ENCODE results near the gene SPATA25.
A peak's percentile ranks its signal among the peaks of the same experiment; 100 is the strongest.

The SPATA25 gene

GRCh38 chr20:45890985-45891983, 3.9 kb upstream of the SPATA25 start, which contains the start of the genes CTSA and NEURL2:
TSS of gene CTSA (plus strand) at chr20:45891335. CDS start at chr20:45891569, 234 bp downstream.
TSS of gene NEURL2 (minus strand) at chr20:45891208. CDS start at chr20:45890991, 217 bp downstream.
- H3K27ac ChIP-seq: peak within 1 kb of the TSS; percentile 62
- TF ChIP-seq CTCF (IDR thresholded peaks at IDR 0.05) (no peak), ZFX (IDR thresholded peaks at IDR 0.05; ENCODE audit: borderline replicate concordance) (no peak)

- TF ChIP-seq ZFX (IDR thresholded peaks at IDR 0.05; ENCODE audit: borderline replicate concordance): no peak
- peak; percentile 46 for TF ChIP-seq CTCF (IDR thresholded peaks at IDR 0.05)
Observed at GRCh38 chr20:45890077-45890984, 2.9 kb upstream of the SPATA25 start.

GRCh38 chr20:45888681-45889080, 1.3 kb upstream of the SPATA25 start:
- no peak overlapping the region for H3K27ac ChIP-seq
- no peak for TF ChIP-seq ZFX (IDR thresholded peaks at IDR 0.05; ENCODE audit: borderline replicate concordance)
- TF ChIP-seq CTCF (IDR thresholded peaks at IDR 0.05): no peak

More at GRCh38 chr20:45890077-45890984, 2.9 kb upstream of the SPATA25 start:
- H3K27ac ChIP-seq: peak overlapping the region; percentile 62

GRCh38 chr20:45886590-45887345, 654 bp downstream of the SPATA25 start:
- no peak overlapping the region for H3K27ac ChIP-seq
- TF ChIP-seq CTCF (IDR thresholded peaks at IDR 0.05): no peak

- TF ChIP-seq ZFX (IDR thresholded peaks at IDR 0.05; ENCODE audit: borderline replicate concordance) (no peak), CTCF (IDR thresholded peaks at IDR 0.05) (no peak)
- no peak overlapping the region for H3K27ac ChIP-seq
Observed at GRCh38 chr20:45883100-45883469, 4.3 kb downstream of the SPATA25 start.

GRCh38 chr20:45882469-45883099, 4.8 kb downstream of the SPATA25 start:
- no peak overlapping the region for H3K27ac ChIP-seq
- TF ChIP-seq CTCF (IDR thresholded peaks at IDR 0.05) (no peak), ZFX (IDR thresholded peaks at IDR 0.05; ENCODE audit: borderline replicate concordance) (no peak)
